ENCODE data around the gene ALG3.

The ALG3 gene

DNA sequence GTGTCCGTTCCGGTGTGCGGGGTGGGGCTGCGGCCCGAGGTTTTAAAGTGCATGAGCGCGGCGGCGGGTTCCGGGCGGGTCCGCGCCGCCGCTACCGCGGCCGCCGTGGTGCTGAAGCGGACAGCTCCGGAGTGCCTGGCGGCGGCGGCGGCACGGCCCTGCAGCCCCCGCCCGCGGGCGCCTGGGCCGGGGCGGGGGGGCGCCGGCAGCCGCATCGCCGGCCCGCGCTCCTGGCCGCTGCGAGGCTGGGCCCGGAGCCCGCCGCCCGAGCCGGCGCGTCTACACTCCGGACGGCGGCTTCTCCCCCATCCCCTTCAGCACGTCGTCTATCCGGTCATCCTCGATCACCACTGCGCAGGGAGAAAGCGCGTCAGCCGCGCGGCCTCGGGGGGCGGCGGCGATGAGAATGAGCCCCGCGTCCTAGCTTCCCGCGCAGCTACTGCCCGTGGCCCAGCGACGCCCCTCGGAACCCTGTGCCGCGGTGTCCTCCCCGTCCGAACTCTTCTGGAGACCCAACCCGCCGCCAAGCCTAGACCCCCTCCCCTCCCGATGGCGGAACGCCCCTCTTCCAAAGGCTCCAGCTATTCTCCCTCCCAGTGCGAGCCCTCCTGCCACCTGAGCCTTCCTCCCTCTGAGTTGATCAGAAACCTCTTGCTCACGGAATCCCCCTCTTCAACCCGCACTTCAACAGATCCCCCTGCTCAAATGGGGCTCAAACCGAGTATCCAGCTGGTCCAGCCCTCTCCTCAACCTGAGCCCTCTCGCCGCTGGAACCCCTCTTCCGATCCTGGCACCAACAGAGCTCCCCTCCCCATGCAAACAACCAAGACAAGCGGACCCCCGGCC, 11.3 kb upstream of the ALG3 start:
- H3K4me3 ChIP-seq (replicated peaks in 1 of 2; ENCODE audit: low read depth in 2 of 2, low read length in 2 of 2) = peak overlapping the region; percentile 18 to 33
- DNase-seq (ENCODE audit: low read depth in 2 of 2) = peak in 1 of 2 donors; percentile 36
- TF ChIP-seq, protein P1, sequence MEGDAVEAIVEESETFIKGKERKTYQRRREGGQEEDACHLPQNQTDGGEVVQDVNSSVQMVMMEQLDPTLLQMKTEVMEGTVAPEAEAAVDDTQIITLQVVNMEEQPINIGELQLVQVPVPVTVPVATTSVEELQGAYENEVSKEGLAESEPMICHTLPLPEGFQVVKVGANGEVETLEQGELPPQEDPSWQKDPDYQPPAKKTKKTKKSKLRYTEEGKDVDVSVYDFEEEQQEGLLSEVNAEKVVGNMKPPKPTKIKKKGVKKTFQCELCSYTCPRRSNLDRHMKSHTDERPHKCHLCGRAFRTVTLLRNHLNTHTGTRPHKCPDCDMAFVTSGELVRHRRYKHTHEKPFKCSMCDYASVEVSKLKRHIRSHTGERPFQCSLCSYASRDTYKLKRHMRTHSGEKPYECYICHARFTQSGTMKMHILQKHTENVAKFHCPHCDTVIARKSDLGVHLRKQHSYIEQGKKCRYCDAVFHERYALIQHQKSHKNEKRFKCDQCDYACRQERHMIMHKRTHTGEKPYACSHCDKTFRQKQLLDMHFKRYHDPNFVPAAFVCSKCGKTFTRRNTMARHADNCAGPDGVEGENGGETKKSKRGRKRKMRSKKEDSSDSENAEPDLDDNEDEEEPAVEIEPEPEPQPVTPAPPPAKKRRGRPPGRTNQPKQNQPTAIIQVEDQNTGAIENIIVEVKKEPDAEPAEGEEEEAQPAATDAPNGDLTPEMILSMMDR (IDR thresholded peaks at IDR 0.05; ENCODE audit: low read depth, low read length) = no peak

DNA sequence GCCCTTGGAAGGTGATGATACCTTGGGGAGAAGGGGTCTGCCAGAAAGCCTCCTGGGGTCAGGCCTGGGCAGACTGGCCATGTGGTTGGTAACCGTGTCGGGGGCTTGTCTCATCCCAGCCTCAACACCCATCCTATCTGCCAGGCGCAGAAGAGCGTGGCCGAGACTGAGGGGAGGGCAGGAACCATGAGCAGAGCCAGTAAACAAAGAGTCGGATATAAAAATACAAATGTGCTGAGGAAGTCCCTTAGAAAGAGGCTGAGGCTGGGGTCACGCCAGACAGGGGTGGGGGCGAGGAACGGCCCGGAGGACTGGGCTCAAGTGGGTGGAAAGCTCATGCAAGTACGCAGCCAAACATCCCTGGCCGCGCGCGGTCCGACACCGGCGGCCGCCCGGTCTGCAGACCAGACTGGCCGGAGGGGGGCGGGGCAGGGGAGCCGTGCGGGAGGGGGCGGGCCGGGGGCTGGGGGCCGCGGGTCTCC, 10.7 kb upstream of the ALG3 start:
- no peak for DNase-seq (ENCODE audit: low read depth in 2 of 2)
- TF ChIP-seq, protein P1 (IDR thresholded peaks at IDR 0.05; ENCODE audit: low read depth, low read length) = no peak
- H3K4me3 ChIP-seq (replicated peaks in 1 of 2; ENCODE audit: low read depth in 2 of 2, low read length in 2 of 2) = no peak overlapping the region

DNA sequence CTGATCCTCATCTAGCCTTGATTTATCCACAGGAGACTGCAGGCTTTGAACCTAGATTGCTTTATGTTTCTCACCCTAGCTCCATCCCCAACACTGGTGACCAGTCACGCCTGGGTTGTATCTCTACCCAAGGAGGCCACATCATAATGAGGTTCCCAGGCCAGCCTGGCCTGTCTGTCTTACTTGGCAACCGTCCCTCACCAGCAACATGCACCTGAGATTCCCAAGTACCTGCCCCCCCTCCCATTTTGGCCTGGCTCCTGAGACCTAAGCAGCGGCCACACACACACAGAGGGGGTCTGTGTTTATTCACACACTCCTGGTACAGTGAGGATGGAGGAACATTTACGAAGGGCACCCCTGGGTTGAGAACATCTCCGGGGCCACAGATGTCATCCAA, 10.2 kb upstream of the ALG3 start:
- no peak overlapping the region for H3K4me3 ChIP-seq (replicated peaks in 1 of 2; ENCODE audit: low read depth in 2 of 2, low read length in 2 of 2)
- DNase-seq (ENCODE audit: low read depth in 2 of 2) = no peak
- TF ChIP-seq, protein P1 (IDR thresholded peaks at IDR 0.05; ENCODE audit: low read depth, low read length) = no peak

DNA sequence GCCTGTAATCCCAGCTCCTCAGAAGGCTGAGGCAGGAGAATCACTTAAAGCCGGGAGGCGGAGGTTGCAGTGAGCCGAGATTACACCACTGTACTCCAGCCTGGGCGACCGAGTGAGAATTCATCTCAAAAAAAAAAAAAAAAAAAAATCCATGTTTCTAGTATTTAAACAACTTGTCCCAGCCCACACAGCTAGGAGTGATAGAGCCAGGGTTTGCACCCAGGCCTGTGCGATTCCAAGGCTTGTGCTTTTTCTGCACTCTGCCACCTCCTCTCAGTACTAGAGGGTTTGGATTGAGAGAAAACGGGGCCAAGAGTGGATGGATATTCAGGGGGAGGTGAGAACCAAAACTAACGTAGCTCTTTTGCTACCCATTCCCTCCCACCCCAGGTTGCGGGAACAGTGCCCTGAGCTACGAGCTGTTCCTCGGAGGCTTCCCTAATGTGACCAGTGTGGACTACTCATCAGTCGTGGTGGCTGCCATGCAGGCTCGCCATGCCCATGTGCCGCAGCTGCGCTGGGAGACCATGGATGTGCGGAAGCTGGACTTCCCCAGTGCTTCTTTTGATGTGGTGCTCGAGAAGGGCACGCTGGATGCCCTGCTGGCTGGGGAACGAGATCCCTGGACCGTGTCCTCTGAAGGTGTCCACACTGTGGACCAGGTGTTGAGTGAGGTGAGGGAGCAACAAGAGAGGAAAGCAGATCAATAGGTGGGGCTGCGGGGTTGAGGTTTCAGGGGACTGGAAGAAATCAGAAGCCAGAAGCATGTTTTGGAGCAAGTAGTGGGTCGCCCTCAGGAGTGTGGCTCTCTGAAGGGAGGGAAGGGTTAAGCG, 8.5 kb upstream of the ALG3 start:
- TF ChIP-seq, protein P1 (IDR thresholded peaks at IDR 0.05; ENCODE audit: low read depth, low read length) = no peak
- H3K4me3 ChIP-seq (replicated peaks in 1 of 2; ENCODE audit: low read depth in 2 of 2, low read length in 2 of 2) = no peak overlapping the region
- no peak for DNase-seq (ENCODE audit: low read depth in 2 of 2)

DNA sequence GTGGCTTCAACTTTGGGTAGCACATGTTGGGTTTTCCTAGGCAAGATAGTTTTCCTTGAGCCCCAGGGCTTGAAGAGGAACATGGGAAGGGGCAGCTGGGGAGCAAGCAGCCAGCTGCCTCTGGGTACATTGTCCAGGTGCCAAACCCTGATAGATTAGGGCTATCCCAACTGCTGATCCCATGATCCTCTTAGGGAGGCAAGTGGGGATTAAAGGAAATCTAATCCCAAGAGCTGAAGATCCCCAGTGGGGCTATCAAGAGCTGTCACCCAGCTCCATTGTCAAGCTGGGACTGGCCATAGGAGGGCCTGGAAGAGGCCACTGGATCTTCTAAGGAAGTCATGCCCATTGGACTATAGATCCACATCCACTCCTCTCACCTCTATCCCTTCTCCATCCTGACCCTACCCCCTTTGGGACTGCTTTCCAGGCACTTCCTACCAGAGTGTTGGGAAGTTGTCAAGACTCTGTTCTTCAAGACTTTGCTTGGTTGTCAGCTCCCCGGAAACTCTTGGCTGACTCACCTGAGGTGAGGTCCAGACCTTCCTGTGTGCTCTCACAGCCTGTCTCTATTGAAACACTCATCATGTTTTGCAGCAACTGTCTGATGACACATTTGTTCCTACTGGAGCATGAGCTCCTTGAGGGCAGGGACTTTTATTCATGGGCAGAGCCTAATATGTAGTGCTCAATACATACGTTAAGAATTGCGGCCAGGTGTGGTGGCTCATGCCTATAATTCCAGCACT, 6.7 kb upstream of the ALG3 start:
- H3K4me3 ChIP-seq (replicated peaks in 1 of 2; ENCODE audit: low read depth in 2 of 2, low read length in 2 of 2) = no peak overlapping the region
- peak in 1 of 2 donors; percentile 51 for DNase-seq (ENCODE audit: low read depth in 2 of 2)
- TF ChIP-seq, protein P1 (IDR thresholded peaks at IDR 0.05; ENCODE audit: low read depth, low read length) = no peak

DNA sequence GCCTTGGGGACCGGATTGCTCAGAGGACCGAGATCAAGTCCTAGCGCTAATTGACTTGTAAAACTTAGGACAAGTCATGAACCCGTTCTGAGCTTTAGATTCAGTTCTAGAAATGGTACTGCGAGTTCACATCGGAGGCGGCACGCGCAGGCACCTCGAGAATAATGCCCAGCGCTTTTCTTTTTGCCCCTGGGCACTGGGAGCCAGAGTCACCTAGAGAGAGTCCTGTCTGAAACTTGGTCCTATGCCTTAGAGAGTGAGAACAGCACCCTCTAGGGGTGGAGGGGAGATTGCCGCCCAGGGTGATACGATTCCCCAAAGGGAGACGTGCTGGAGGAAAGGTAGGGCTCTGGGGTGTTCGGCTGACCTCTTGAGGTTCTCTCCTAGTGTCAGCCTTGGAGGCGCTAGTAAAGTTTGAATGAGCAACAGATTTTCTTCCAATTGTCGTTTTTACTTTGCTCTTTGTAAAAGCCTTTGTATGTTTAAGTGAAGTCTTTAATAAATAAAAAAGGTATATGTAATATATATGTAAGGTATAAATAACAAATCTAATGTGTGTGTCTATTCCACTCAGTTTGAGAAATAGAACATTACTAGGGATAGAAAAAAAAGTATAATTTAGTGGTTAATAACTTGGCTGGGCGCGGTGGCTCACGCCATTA, 1.5 kb upstream of the ALG3 start:
- TF ChIP-seq, protein P1 (IDR thresholded peaks at IDR 0.05; ENCODE audit: low read depth, low read length) = peak; percentile 97
- H3K4me3 ChIP-seq (replicated peaks in 1 of 2; ENCODE audit: low read depth in 2 of 2, low read length in 2 of 2) = peak overlapping the region; percentile 97
- DNase-seq (ENCODE audit: low read depth in 2 of 2) = peak; percentile 89 to 94

Data from cardiac fibroblast (primary cell).